Stimulated activated CD4-positive, alpha-beta T cell treated with anti-CD3 and anti-CD28 coated beads, TNF-alpha, amount 100 ng/mL, for 48 hours (primary cell): Measurements from ENCODE around the gene CDH26.
A peak's percentile ranks its signal among the peaks of the same experiment; 100 is the strongest.

ENCODE experiments used
- DNase-seq, 3 donors: peaks; one replicate each; pipeline ENCODE4 v3.0.0-alpha.2; 2020; ENCODE audit warnings: low read depth in 3 of 3

Gene CDH26

DNA sequence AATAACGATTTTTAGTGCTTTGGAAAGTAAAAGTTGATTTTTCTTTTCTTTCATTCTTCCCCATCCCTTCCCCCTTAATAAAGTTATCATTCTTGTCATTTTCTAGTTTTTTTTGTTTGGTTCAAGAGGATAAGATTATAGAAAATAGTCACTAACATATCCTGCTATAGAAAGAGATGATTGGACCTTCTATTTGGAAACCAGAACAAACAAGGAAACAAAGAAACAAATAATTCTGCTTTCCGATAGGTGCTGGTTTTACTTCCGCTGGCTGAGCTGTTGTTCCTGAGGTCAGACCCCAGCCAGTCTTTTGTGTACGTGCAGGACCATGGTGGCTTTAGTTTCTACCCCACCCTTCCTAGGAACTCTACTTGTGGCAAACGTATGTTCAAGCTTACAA lies at the start of gene CDH26:
Gene CDH26 (plus strand): TSS at position 301 of the 400 bp plus-strand sequence. CDS start 304 bp downstream, outside the sequence.
- DNase-seq, result no peak

DNA sequence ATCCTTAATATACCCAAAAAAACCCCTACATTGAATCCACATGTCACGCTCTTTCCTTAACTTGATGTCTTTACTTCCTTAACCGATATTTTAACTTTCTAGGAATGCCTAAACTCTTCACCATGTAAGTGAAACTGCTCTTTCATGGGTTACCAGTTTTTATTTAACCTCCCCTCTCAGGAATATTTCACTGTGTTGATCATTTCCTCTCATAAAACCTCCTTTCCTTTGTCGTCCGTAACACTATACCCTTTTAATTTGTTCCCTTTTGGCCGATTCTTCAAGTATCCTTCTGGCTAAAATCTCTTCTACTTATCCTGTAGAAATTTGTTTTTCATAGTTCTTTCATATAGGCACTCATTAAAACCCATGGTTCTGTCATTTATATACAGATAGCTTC lies 49.4 kb upstream of the CDH26 start:
- DNase-seq, result no peak

GRCh38 chr20:59911041-59911440 lies 47.2 kb upstream of the CDH26 start:
- DNase-seq, result no peak

DNA sequence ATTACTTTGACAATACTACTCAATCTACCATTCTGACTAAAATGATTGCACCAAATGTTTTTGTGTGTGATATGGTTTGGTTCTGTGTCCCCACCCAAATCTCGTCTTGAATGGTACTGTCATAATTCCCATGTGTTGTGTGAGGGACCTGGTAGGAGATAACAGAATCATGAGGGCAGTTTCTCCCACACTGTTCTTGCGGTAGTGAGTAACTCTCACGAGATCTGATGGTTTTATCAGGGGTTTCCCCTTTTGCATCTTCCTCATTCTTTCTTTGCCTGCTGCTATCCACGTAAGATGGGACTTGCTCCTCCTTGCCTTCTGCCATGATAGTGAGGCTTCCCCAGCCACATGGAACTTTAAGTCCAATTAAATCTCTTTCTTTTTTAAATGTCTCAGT lies 45.6 kb upstream of the CDH26 start:
- DNase-seq, result no peak

- no peak for DNase-seq
Observed at GRCh38 chr20:59920944-59921343, 37.3 kb upstream of the CDH26 start.

DNA sequence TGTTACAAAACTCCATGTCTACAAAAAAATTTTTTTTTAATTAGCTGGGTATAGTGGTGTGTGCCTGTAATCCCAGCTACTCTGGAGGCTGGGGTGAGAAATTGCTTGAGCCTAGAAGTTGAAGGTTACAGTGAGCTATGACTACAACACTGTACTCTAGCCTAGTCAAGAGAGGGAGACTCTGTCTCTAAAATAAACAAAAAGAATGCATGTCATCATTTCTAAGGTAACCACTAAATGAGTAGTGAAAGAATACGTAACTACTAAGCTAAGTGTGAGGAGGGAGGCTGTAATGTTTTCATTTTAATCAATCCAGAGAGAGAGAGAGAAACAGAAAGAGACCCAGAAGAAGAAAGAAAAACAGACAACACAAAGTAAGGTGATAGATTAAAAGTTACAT lies 34.7 kb upstream of the CDH26 start:
- DNase-seq, result no peak

DNA sequence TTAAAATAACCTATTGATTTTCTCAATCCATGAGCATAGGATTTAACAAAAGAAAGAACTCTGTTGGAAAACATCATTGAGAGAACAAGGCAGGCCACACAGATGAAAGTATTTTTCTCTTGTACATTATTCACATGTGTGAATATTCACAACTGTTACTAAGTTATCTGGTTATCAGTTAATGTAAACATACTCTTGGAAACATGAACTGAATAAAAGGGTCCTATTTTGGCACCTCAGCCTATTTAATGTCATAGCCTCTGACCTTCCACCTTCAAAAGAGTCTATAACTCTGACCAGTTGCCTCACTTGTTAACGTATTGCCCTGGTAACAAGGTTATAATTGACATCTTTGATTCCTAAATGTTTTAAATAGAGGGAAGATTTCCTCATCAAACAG lies 32.9 kb upstream of the CDH26 start:
- DNase-seq, result no peak

- DNase-seq, result no peak
Observed at GRCh38 chr20:59925899-59926298, 32.3 kb upstream of the CDH26 start.

- no peak for DNase-seq
Observed at GRCh38 chr20:59931511-59932312, 26.5 kb upstream of the CDH26 start.

- no peak for DNase-seq
Observed at GRCh38 chr20:59932616-59933295, 25.5 kb upstream of the CDH26 start.

DNA sequence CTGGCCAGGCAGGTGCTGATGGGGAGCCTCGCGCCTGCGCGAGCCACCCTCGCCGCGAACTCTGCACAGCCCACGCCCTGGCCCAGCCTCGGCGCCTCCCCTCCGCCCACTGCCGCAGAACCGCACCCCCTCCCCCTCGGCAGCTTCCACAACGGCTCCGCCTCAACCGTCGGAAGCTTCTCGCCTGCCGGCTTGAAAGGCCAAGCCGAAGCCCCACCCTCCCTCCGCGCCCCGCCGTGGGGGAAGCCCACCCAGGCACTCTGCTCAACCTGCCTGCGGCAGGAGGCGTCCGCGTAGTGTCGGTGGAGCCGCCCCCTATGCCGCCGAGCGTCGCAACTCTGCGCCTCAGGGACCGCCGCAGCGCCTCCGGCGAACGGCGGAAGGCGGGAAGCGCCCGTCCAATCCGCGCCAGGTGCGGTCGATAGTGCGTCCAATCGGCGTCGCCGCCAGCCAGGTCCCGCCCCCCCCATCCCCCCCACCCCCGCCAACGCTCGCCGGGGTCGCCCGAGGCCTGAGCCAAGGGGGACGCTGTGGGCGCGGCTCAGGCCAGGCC lies 24.9 kb upstream of the CDH26 start, which contains the start of gene SYCP2:
Gene SYCP2 (minus strand): TSS at position 342 of the 553 bp plus-strand sequence. CDS start 11,224 bp downstream, outside the sequence.
- peak in 2 of 3 donors; percentile 26 to 27 for DNase-seq

GRCh38 chr20:59933849-59934585 lies 24.2 kb upstream of the CDH26 start:
- peak; percentile 52 to 70 (median 63) for DNase-seq

DNA sequence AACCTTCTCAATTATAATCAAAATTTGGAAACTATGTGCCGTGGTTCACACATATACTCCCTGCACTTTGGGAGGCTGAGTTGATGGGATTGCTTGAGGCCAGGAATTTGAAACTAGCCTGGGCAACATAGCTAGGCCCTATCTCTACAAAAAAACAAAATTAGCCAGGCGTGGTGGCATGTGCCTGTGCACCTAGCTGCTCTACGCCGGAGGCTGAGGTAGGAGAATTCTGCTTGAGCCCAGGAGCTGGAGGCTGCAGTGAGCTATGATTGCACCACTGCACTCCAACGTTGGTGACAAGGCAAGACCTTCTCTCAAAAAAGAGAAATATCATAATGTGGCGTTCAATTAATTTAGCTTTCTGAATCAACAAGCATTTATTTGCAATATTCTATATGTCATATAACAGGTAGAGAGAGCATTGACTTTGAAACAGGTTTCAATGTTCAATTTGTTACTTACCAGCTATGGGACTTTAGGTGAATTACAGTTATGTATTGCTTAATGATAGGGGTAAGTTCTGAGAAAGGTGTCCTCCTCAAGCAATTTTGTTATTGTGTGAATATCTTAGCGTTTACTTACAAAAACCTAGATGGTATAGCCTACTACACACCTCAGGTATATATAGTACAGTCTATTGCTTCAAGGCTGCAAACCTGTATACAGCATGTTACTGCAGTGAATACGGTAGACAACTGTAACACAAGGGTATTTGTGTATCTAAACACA lies 22.6 kb upstream of the CDH26 start:
- DNase-seq, result no peak

- no peak for DNase-seq
Observed at GRCh38 chr20:59936409-59936808, 21.8 kb upstream of the CDH26 start.

GRCh38 chr20:59937150-59937549 lies 21.1 kb upstream of the CDH26 start:
- DNase-seq, result no peak

DNA sequence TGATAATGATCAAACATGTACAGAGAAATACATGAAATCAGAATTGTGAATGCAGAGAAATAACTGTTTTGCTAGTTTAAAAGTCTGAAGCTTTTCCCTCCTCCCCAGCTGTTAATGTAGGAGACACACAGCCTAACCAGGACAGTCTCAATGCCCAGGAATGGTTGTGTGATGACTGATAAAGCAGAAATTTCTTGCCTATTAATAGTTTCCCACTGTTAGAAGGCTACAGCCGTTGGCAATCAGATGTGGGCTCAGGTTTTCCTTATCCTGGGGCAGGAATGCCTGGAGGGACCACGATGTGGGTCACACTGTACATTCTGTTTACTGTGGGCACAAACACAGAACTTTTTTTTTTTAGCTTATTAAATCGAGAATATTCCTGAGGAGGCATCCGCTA lies 20.0 kb upstream of the CDH26 start:
- no peak for DNase-seq

DNA sequence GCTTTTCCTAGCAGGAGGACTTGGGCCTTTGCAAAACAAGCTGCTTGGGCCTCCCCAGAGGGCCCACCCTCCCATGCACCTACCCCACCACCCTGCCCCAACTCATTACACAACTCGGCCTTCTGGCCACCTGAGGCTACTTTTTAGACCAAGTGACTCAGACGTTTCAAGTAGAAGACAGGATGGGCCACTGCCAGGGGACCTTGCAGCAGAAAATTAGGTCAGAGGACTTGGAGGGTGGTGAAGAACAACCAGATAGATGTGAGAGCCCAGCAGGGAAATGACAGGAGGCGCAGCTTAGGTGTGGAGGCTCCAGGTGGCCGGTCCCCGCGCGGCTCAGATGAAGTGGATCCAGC lies 19.5 kb upstream of the CDH26 start:
- DNase-seq, result no peak

GRCh38 chr20:59939052-59939878 lies 19.0 kb upstream of the CDH26 start:
- DNase-seq, result no peak

- no peak for DNase-seq
Observed at GRCh38 chr20:59939879-59940128, 18.4 kb upstream of the CDH26 start.

- DNase-seq, result peak; percentile 82 to 89 (median 84)
Observed at GRCh38 chr20:59940129-59940955, 17.9 kb upstream of the CDH26 start, which contains the start of the genes FAM217B and PPP1R3D. TSS of gene FAM217B (plus strand) at chr20:59940389. CDS start at chr20:59943944, 3,555 bp downstream. TSS of gene PPP1R3D (minus strand) at chr20:59940305. CDS start at chr20:59939931, 374 bp downstream.
